DMS114 treated with DMSO at 0.1 percent for 48 hours (cell line): Measurements from ENCODE around the gene SRSF2.
"Not testable (repeated sequence)": the region's sequence is repeated elsewhere in the genome, so short reads cannot be mapped to it uniquely, and the experiment has no call there.

Source experiments
- DNase-seq: peaks from one replicate; lab custom pipeline; 2025; ENCODE audit not compliant: unreplicated experiment; lab: John Stamatoyannopoulos, UW

Gene SRSF2

GRCh38 chr17:76702076-76702475, 35.1 kb downstream of the SRSF2 start:
- no peak for DNase-seq

DNA sequence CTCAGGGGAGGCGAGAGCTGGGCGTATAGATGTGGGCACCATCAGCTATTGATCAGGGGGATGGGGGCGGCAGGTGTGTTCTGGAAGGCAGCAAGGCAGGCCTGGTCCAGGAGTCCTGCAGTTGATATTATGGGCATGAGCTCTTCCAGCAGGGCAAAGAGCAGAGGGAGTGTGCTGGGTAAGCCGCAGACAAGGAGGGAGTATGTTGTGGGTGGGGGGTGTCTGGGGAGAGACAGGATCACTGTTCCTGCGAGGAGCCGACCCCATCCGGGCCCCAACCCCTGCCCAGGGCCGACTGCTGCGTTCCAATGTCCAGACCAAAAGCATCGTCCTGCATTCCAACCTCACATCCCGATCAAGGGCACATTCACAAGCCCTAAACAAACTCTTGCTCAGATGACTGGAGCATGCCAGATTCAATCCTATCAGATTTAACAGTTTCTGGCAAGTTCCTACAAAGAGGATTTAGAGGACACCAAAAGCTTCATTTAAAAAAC, 35.6 kb downstream of the SRSF2 start:
- DNase-seq, result no peak

DNA sequence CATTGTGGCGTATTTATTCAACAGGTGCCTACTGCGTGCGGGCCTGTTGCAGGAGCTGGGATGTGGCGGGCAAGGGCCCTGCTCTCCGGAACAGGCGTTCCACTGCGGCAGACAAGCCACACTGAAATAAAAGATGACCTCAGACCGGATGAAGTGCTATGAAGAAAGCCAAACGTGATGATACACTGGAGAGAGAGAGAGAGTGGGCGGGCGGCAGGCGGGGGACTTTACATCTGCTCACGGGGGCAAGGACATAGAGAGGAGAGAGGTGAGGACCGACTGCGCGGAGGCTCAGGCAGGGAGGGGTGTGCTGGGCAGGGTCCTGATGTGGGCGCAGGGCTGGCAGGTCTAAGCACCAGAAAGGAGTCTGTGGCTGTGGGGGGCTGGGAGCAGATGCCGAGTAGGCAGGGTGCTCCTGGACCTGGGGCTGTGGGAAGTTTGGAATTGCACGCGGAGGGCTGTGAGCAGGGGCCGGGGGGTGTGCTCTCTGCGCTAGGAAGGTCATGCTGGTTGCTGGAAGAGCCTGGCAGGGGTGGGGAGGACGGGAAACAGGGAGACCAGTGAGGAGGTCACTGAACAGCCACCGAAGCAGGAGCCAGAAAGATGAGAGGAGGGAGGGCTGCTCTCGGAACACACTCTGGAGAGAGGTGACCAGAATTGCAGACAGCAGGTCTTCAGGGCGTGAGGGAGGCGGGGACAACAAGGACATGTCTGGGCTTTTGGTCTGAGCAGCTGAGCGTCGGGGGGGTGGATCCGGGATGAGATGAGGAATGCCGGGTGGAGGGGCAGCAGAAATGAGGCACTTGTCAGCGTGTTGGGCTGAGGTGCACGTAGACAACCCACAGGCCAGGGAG, 36.3 kb downstream of the SRSF2 start:
- no peak for DNase-seq

GRCh38 chr17:76700270-76700616, 36.9 kb downstream of the SRSF2 start:
- no peak for DNase-seq

- not testable (repeated sequence) for DNase-seq
Observed at GRCh38 chr17:76698466-76698977, 38.6 kb downstream of the SRSF2 start.

DNA sequence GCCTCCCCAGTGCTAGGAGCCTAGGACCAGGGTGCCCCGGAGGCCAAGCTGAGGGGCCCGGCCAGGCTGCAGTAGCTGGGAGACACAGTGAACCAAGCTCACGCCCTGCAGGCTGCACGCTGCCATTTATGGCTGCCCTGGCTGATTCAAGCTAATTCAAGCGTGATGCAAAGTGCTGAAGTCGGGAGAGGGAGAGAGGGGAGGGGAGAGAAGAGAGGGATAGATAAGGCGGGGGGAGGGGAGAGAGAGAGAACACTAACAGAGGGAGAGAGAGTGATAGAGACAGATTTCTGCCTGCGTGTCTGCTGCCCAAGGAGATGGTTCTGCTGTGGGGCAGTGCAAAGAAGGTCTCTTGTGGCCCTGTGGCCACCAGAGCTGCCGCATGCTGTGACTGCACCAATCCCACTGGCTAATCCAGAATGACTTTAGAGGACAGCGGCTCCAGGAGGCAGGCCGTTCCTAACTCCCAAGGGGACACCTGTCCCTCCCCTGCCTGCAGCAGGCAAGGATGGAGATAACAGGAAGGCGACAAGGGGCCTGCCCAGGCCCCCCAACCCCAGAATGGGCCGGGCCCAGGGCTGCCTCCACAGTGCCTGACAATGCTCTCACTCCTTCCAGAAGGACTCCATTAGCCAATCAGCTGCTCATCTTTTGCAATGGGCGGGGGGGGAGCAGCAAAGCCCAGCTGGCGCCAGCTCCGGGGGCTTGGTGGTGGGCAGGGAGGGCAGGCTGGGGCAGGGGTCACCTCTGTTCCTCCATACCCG, 39.2 kb downstream of the SRSF2 start:
- DNase-seq, result no peak

GRCh38 chr17:76696763-76697701, 40.1 kb downstream of the SRSF2 start:
- no peak for DNase-seq

DNA sequence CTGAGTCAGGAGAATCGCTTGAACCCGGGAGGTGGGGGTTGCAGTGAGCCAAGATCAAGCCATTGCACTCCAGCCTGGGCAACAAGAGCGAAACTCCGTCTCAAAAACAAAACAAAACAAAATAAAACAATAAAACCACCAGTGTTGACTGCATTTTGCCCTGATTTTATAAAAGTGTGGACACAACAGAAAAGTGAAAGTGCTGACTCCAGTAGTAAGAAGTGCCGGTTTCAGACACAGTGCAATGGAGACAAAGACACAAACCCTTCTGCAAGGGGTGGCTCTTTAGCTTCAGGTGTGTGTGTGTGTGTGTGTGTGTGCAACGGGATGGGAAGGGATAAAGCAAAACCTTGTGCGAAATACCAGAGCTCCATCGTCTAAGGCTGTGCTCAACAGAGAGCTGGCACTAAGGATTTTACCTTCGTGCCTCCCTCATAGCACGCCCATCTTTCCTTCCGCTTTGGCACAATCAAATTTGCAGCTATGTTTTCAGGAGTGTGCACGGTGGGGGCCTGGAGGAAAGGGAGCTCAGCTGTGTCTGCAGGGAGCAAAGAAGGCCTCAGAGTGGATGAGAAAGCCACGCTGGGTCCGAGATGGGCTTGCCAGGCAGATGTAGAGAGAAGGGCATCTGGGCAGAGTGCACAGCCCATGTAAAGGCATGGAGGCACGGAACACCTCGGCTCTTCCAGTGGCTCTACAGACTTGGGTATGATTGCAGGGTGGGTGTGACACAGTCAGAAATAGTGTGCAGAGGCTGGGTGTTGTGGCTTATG, 41.9 kb downstream of the SRSF2 start:
- DNase-seq, result no peak

DNA sequence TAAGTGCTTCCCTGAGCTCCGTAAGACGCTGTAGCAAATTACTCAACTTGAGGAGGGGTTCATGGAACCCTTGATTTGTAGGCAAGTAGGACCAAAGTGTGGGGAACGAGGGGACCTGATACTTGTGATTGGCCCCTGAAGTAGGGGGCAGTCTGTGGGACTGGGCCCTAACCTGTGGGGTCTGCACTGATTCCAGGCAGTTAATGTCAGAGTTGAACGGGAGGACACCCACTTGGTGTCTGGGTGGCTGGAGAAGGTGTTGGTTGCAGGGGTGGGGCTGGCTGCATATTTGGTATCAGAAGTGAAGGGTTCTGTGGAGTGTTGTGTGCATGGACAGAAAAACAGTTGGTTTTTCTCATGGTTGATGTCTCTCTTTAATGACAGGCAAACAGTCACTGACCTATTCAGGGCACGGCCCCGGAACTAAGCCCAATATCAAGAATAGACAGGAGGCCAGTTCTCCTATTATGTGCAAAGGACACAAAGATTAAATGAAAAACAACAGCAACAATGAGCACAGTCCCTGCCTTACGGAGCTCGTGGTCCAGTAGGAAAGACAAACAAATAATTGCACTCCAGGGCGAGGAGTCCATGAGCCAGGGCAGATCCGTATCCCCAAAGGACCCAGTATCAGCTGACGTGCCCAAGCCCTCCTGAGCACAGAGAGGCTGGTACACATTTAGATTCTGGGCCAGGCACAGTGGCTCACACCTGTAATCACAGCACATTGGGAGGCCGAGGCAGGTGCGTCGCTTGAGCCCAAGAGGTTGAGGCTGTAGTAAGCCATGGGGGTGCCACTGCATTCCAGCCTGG, 45.5 kb downstream of the SRSF2 start:
- DNase-seq, result no peak

DNA sequence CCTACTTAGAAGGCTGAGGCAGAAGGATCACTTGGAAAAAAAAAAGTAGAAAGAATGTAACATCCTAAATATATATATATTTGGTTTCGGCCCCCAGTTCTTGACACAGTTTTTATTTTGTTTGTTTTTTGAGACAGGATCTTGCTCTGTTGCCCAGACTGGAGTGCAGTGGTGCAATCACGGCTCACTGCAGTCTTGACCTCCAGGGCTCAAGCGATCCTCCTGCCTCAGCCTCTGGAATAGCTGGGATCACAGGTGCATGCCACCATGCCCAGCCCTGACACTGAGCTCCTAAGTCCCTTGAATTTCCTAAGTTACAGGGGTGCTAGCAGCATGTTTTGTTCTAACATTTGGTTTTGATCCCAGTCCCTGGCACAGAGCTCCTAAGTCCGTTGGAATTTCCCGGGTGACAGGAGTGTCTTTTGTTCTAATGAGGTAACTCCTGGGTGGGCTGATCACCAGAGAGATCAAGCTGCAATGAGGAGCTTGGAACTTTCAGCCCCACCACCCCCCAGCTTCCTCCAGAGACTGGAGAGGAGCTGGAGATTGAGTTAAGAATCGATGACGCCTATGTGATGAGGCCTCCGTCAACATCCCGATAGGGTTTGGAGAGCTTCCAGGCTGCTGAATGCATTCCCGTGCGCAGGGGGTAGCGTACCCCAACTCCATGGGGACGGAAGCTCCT, 46.4 kb downstream of the SRSF2 start:
- DNase-seq, result no peak

DNA sequence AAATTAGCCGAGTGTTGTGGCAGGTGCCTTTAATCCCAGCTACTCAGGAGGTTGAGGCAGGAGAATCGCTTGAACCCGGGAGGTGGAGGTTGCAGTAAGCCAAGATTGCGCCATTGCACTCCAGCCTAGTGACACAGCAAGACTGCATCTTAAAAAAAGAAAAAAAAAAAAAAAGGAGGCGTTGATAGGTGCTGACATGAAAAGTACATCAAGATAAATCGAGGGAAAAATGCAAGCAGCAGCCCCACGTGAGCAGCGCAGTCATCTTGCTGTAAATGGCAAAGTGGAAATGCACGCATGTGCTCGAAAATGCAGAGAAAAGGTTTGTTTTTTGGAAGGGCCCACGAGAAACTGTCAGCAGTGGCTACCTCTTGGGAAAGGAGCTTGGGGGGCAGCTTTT, 47.3 kb downstream of the SRSF2 start:
- no peak for DNase-seq

- DNase-seq, result no peak
Observed at GRCh38 chr17:76688165-76688622, 48.9 kb downstream of the SRSF2 start.

DNA sequence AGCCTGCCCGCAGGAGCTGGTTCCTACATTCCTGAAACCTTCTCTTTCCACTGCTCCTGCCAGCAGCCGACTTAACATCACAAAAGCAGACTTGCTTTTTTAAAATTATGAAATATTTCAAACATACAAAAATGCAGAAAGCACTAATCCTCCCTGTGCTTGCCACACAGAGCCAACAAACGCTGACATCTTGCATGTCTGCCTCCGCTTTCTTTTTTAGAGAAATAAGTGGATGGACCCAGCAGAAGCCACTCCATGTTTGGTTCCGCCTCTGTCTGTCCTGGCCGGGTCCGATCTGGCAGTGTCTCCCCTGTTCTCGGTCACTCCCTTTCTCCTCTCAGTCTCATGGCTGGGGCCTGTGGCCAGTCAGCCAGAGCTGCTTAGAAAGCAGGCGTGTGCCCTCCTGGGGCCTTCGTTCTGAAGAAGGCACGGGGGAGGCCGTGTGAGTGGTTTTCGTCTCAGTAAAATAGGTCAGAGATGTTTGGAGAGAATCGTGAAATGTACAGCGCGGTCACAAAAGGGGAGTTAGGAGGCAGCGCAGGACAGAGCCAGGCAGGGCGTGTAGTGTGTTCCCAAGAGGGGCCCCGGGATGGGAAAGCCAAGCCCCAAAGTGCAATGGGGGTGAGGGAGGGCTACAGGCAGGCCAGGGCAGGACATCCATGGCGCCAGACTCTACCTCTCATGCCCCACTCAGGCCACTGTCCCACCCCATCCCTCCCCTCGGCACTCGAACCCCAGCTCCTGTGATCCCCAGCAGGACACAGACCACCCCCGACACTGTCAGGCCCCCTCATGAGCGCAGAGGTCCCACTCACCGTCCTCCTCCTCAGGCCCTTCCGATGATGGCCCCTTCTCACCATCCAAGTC, 49.6 kb downstream of the SRSF2 start:
- DNase-seq, result no peak

DNA sequence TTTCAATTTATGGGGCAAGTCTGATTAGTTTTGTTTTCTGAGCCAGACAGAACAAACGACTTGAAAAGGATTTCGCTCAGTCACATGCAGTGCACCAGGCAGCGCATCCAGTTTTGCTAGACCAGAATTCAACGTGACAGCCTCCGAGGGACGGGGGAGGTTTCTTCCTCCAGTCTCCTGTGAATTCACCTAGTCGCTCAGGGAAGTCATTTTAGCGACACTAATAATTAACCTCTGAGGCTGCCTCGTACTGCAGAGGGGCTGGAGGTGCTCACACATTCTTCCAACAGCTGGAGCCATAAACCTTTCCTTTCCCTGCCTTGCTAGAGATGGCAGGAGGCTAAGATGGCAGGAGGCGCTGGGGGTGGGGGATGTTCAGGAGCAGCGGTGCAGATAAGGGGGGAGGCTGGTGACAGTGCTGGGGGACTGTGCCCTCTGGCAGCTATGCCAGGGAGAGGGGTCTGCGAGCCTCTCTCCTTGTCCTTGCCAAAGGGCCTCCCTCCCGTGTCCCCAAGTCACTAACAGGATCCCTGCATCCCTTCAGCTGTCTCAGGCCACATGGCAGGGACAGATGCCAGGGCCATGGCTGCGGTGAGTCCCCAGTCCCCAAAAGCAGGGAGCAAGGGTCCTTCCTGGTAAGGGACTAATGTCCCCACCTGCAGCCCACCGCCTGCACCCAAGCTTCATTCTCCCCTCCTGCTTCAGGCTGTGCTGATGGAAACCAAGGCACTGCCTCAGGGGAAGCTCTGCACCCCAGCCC, 50.4 kb downstream of the SRSF2 start:
- no peak for DNase-seq

- DNase-seq, result no peak
Observed at GRCh38 chr17:76685846-76686245, 51.3 kb downstream of the SRSF2 start.

DNA sequence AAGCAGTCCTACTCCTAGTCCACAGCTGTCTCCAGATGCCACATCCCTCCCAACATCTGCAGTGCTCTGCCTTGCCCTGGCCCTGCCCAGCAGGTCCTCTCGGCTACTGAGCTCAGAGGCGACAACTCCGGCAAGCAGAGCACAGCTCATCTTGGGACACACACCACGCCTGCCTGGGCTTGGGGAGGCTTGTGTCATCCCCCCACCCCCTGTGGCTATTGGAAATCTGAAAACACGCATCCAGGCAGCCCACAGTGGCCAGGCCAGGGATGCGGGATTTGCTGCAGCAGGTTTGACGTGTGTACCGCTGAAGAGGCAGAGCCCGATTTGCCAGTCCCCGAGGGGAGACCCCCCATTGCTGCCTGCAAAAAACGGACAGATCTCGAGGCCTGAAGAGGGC, 51.8 kb downstream of the SRSF2 start:
- no peak for DNase-seq

DNA sequence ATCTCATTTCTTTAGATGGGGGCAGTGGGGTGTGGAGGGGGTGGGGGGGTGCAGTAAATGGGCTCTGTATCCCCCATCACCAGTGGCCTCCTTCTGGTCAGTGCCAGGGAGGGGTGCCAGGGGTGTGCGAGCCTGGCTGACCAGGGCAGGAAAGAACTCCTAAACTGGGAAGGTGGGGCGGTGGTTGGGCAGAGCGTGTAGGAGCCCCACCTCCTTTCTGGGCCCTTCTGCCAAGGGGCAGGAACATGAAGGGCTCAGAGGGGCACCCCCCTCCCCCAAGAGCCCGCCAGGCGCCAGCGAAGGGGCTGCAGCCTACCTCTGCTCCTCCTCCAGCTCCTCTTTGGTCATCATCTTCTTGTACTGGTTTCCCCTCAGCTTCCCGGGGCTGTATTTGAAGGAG, 52.4 kb downstream of the SRSF2 start:
- no peak for DNase-seq
